ENCODE data around the gene NPAS3.

Gene NPAS3

GRCh38 chr14:33657476-33657875 is 718.8 kb downstream of the NPAS3 start:
- no peak for DNase-seq

- DNase-seq, result no peak
Measured at GRCh38 chr14:33660248-33660647, 721.6 kb downstream of the NPAS3 start.

- no peak for DNase-seq
Measured at GRCh38 chr14:33661101-33661500, 722.4 kb downstream of the NPAS3 start.

GRCh38 chr14:33668066-33668465 is 729.4 kb downstream of the NPAS3 start:
- DNase-seq, result no peak

- no peak for DNase-seq
Measured at GRCh38 chr14:33669111-33669510, 730.4 kb downstream of the NPAS3 start.

DNA sequence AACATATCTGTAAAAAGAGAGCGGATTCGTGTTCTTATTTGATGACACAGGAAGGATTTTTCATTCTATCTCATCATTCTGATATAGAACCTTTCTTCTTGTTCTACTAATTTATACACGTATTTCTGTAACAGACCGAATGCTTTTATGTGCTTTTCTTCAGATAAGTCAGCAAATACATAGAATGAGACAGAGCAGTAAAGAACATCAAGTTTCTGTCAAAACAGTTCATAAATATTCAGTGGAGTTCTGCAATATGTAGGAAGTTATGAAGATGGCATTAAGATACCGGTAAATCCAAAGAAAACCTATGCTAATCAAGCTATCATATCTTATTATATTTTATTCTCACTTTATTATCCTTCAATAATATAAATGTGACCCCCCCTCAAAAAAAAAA is 731.6 kb downstream of the NPAS3 start:
- DNase-seq, result no peak

DNA sequence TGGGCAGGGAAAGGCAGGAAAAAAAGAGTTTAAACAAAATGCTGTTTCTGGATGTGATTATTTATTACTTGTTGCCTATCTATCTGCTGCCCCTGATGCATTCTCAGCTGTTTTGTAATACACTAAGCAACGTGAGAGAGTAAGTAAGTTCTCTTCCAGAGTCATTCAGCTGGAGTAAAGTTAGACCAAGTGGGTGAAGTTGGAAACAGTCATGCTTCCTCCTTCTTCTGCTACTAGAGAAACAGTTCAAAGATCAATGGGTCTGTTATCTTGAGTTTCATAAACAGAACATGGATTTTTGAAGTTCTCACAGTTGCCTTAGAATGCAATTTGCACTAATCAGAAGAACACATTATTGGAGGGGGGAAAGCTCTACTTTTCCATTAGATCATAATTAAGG is 732.9 kb downstream of the NPAS3 start:
- no peak for DNase-seq

DNA sequence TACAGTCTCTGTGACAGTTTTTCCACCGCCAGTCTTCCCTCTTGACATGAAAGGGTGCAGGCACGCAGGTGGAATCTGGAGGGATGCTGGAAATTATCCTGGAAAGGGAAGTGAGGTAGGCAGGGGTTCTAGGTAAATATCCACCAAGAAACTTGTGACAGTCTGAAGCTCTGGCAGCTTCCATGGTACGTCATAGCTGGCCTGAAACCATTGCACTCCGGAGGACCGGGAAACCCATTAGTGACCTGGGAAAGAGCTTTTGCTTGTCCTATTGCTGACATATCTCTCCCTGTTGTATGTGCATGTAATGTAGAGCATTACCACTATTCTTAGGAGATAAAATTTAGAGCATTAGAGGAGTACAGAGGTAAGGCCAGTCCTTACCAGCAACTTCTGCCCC is 736.2 kb downstream of the NPAS3 start:
- no peak for DNase-seq

GRCh38 chr14:33675415-33676130 is 736.9 kb downstream of the NPAS3 start:
- DNase-seq, result no peak

DNA sequence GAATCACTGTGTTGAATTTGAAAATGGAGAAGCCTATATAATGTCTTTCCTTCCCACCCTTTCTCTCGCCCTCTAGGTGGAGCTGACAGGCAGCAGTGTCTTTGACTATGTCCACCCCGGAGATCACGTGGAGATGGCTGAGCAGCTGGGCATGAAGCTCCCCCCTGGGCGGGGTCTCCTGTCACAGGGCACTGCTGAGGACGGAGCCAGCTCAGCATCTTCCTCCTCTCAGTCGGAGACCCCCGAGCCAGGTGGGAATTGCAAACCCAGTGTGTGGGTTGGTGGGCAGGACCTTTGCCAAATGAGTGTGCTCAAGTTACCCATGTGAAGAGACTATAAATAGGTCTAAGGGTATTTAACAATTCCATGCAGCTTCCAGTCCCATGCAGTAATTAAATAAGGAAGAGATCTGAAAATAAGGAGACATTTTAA is 737.5 kb downstream of the NPAS3 start:
- no peak for DNase-seq

- no peak for DNase-seq
Measured at GRCh38 chr14:33676891-33677290, 738.2 kb downstream of the NPAS3 start.

DNA sequence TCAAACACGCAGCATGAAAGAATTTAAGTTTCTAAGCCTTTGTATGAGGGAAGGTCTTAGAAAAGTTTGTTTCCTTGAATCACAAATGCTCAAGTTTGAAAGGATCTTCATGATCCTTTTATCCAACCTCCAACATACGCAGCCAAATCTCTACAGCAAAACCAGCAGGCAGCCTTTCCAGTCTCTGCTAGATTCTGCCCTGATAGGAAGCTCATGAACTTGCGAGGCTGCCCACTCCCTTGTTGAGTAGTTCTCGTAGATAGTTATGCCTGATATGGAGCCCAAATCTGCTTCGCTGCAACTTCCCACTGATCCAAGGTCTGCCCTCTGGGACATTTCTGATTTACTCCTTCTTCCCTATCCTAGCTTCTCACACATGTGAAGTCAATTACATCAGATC is 739.3 kb downstream of the NPAS3 start:
- no peak for DNase-seq

DNA sequence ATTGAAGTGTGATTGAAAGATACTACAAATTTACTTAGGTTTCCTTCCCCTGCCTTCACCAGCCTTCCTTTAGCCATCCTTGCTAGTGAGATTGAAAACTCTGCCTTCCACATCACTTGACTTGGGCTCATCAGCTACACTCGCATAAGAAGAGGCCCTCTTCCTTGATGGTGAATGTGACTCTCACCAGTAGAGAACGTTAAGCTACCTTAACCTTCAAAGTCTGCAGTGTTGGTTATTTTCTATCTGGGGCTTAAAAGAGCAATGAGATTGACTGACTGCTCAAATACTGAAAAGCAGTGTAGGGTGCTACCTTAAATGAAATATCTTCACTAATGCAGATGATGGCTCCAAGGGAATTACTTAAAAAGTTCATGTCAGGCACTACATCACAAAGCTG is 740.3 kb downstream of the NPAS3 start:
- DNase-seq, result no peak

DNA sequence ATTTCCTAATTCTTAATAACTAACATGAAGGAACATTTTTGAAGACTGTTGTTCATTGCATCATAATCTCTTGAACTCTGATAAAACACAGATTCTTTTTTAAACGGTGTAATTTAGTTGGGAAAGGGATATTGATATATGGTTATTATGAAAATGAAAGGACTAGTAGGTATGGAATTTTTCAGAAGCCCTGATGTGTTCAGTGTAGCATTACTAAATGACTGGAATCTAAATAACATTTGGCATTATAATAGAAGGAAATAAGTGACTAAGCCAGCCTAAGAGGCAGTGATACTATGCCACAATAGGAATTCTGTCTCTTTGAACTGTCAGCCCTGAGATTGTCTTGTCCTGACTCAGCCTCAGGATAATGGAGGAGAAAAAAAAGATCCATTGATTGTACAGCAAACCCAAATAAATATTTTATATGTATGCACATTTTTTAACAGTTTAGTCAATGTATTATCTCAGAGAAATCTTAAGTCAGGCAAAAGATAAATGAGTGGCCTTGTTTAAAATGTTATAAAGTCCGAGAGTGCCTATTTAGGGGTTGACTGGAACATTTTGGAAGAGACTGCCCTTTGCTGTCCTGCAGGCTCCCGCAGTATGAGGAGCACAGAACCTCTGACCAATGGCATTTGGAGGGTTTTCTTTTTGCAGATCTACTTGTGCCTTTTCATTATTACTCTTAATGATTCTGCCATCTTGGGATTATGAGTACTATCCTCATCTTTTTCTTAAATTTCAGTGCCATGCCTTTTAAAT is 741.0 kb downstream of the NPAS3 start:
- DNase-seq, result no peak

- DNase-seq, result no peak
Measured at GRCh38 chr14:33680873-33681272, 742.2 kb downstream of the NPAS3 start.

DNA sequence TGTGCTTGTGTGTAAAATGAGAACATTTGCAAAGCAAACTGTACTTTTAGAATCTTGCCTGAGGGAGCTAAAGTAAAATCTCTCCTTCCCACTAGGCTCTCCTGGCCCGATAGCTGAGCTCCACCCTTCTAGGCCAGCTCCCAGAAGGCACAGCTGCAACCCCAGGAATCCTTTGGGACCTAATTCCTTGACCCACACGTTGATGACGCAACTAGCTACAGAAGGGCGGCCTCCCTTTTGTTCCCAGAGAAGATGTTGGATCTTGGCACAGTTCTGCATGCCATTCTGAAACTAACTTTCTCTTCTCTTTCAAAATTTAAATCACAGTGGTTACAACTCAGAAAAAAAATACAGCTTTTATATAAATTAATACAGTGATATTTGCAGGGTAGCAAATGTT is 744.1 kb downstream of the NPAS3 start:
- no peak for DNase-seq

DNA sequence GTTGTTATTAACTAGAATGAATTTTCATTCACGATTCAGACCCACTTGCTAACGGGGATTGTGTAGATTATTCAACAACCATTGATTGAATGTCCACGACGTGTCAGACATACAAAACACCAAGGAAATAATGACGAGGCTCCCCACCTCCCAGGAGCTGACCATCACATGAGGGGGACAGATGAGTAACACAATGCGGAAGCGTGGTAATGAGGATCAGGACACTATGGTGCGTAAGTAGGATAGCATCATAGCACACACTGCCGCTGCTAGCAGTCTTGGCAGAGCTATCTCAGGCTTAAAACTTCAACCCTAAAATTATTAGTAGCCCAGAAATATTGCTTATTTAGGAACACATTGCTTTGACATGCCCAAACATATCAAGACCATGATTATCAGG is 746.3 kb downstream of the NPAS3 start:
- DNase-seq, result no peak

DNA sequence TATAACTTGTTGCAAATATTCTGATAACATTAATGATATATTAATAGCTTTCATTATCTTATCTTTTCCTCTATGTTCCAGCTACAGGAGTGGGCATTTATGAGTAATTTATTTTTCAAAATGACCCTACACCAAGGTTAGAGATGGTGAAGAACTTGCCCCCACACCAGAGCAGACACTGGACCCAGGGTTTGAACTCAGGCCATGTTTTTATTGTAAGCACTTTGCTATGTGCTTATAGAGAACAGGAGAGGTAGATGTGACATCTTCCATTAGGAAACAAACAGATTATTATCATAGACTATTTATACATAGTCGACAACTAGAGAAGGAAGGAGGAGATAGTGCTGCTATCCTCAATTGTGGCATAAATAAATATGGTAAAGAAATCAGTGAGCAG is 747.0 kb downstream of the NPAS3 start:
- DNase-seq, result no peak

DNA sequence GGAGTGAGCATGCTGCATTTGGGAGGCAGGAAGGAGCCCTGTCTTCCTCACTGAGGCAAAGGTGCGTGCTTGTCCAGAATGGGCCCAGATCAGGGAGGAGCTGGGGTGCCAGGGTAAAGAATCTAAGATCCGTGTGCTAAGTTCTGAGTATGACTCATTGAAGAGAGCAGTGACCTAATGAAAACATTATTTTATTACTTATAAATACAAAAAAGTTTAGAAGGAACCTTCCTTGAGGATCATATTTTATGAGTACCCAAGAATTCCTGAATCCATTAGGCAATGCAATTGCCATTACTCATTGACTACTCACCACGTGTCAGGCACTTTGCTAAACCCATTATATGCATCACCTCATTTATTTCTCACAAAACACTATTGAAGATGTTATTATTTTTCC is 747.5 kb downstream of the NPAS3 start:
- no peak for DNase-seq

DNA sequence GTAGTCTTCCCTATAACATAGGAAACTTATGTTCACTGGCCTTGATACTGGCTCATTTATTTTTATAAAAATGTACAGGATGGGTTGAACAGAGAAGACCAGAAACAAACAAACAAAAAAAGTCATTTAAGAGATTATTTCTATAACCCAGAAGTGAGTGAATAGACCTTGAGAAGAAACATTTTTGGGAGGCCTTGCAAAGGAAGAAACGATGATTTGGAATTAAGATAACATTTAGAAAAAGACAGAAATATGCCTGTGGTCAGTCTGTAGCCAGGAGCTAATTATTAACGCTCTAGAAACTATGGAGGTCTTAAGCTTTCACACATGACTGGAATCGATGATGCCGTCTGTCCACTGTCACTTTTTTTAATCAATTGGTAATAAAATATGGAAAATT is 748.2 kb downstream of the NPAS3 start:
- DNase-seq, result no peak

DNA sequence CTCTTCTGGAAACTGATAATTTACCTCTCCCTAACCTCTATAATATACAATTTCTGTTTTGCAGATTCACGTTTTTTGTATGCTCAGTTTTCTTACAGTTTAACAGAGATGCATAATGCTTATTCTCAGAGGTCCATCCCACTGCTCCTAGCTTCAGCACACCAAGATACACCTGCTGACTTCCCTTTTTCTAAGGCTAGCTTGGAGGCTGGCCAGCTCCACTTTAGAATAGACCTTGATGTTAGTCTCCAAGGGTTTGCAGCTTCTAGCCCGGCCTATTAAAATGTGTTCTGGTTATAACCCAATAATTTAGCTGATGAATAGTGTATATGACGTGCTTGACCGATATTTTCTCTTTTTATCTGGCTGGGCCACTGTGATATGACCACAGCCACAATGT is 751.0 kb downstream of the NPAS3 start:
- DNase-seq, result no peak

DNA sequence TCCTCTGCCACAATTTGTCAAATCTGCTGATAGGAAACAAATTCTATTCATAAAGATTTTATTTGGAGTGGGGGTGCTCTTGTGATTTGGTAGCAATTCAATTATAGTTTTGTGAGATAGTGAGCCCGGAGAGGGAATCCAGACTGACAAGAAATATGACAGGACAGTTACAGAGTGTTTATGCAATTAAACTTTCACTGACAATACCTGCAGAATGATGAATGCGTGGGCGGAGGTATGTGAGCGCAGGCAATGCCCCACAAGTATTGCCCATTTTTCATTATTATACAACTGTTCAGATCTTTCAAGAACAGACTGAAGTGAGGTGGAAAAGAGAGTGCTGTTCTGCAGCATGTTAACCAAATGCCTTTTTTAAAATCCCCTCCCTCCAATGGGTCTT is 753.2 kb downstream of the NPAS3 start:
- no peak for DNase-seq

GRCh38 chr14:33692762-33693161 is 754.1 kb downstream of the NPAS3 start:
- no peak for DNase-seq

DNA sequence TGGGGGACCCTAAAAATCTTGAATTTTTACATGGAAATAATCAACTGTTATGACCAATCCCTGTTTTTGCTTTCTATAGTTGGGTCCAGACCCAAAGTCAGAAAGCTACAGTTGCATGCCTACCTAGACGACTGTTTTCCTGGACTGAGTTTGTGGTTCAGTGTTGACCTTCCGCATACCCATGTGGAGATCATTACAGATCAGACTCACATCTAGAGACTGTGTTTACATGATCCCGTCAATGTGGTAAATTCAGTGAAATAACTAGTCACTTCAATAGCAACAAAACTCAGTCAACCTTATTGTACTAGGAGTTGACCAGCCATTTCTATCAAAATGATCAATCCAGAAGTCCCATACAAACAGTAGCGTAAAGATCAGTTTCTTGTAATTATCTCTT is 754.6 kb downstream of the NPAS3 start:
- DNase-seq, result no peak

DNA sequence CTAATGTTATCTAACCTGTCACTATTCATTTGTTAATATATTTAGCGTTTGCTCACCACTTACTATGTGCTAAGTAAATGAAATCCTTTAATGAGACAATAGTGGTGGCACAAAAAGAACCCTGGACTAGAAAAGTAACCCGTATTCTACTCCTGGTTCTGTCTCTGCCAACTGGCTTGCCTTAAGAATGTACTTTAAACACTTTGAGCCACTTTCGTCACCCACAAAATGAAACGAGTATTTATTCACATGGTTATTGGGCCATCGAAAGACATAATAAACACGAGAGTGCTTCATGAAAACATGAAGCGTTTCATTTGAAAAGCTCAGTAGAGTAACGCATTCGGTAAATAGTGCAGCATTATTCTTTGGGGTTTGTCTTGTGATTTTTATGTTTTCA is 757.5 kb downstream of the NPAS3 start:
- DNase-seq, result no peak
